Muscle of leg (tissue), 11 donors: ENCODE data around the gene EPN3. TPM values are rescaled to one million over a fixed set of nuclear protein-coding genes. Genes with fewer than 3 reads are reported as not detected.

Experiments
- DNase-seq: peaks from one replicate; pipeline ENCODE4 v3.0.0; 2013
- H3K27ac ChIP-seq: one replicate; pipeline ENCODE4 v1.5.1; 2013; ENCODE audit warnings: mild to moderate bottlenecking, low read length, control low read depth
- H3K27me3 ChIP-seq: one replicate; pipeline ENCODE4 v1.6.1; 2013; ENCODE audit warnings: low read length; ENCODE audit not compliant: control insufficient read depth, insufficient read depth
- H3K36me3 ChIP-seq: one replicate; pipeline ENCODE4 v1.6.1; 2013; ENCODE audit warnings: low read length; ENCODE audit not compliant: control insufficient read depth, insufficient read depth
- H3K4me1 ChIP-seq: one replicate; pipeline ENCODE4 v1.6.1; 2013; ENCODE audit warnings: low read length; ENCODE audit not compliant: control insufficient read depth, insufficient read depth
- H3K4me3 ChIP-seq: one replicate; pipeline ENCODE4 v1.5.1; 2013; ENCODE audit warnings: low read length, control low read depth
- H3K9me3 ChIP-seq: replicated peaks from 2 replicates; pipeline ENCODE4 v1.6.1; 2013; ENCODE audit warnings: low read depth, low read length; ENCODE audit not compliant: control insufficient read depth
- WGBS: methylation state at CpG from one replicate; pipeline ENCODE4 v1.1.5; 2013; ENCODE audit warnings: missing lambda C conversion rate; ENCODE audit not compliant: insufficient coverage; 5-methylcytosine and 5-hydroxymethylcytosine counted together
- polyA plus RNA-seq, 8 donors: library from polyadenylated mRNA; unstranded; fragments of 120-200 nt; gene quantifications; one replicate each; pipeline versions ENCODE4 v1.2.1 to v1.2.3, GENCODE V29; 2013; ENCODE audit warnings: inconsistent platforms in 1 of 8, low replicate concordance in 1 of 8; ENCODE audit not compliant: insufficient read length in 8 of 8, insufficient read depth in 1 of 8
- total RNA-seq: library from RNA; stranded (reverse); fragments of 120-200 nt; gene quantifications from one replicate; pipeline ENCODE4 v1.2.4, GENCODE V29; 2013

EPN3 gene
- total and polyA plus RNA-seq, 9 donors = 0.18 to 3.0 (median 1.0) TPM

- Histone ChIP-seq H3K27ac (no peak overlapping the region), H3K36me3 (no peaks in the 10 kb centered on the region), H3K9me3 (no peaks in the 10 kb centered on the region), H3K4me3 (no peak overlapping the region), H3K4me1 (peaks cover 13% of the 10 kb centered on the region), H3K27me3 (no peaks in the 10 kb centered on the region)
- WGBS = no CpG with 5 or more reads among the region's 2 CpGs
- DNase-seq = no peak
Measured at GRCh38 chr17:50520483-50520882, 12.1 kb upstream of the EPN3 start.

GRCh38 chr17:50521514-50521913 is 11.0 kb upstream of the EPN3 start:
- no peak for DNase-seq
- WGBS = 54% methylated on average over 2 of the region's 2 CpGs
- Histone ChIP-seq H3K9me3 (no peaks in the 10 kb centered on the region), H3K4me1 (peaks cover 13% of the 10 kb centered on the region), H3K27me3 (no peaks in the 10 kb centered on the region), H3K4me3 (no peak overlapping the region), H3K36me3 (no peaks in the 10 kb centered on the region), H3K27ac (no peak overlapping the region)

GRCh38 chr17:50522766-50523165 is 9.8 kb upstream of the EPN3 start:
- no peaks in the 10 kb centered on the region for H3K9me3 ChIP-seq
- H3K27me3 ChIP-seq = no peaks in the 10 kb centered on the region
- no peak for DNase-seq
- peaks cover 15% of the 10 kb centered on the region for H3K4me1 ChIP-seq
- H3K36me3 ChIP-seq = no peaks in the 10 kb centered on the region
- no peak overlapping the region for H3K27ac ChIP-seq
- H3K4me3 ChIP-seq = no peak overlapping the region
- 88% methylated on average over 9 of the region's 10 CpGs for WGBS

- DNase-seq = no peak
- WGBS = 50% methylated on average over 2 of the region's 2 CpGs
- Histone ChIP-seq H3K27me3 (no peaks in the 10 kb centered on the region), H3K9me3 (no peaks in the 10 kb centered on the region), H3K27ac (no peak overlapping the region), H3K4me1 (peaks cover 17% of the 10 kb centered on the region), H3K36me3 (no peaks in the 10 kb centered on the region), H3K4me3 (no peak overlapping the region)
Measured at GRCh38 chr17:50523208-50523607, 9.3 kb upstream of the EPN3 start.

GRCh38 chr17:50524838-50525237 is 7.7 kb upstream of the EPN3 start:
- H3K27ac ChIP-seq = no peak overlapping the region
- peaks cover under 1% of the 10 kb centered on the region for H3K27me3 ChIP-seq
- no peak for DNase-seq
- no peaks in the 10 kb centered on the region for H3K36me3 ChIP-seq
- no peaks in the 10 kb centered on the region for H3K9me3 ChIP-seq
- peaks cover 15% of the 10 kb centered on the region for H3K4me1 ChIP-seq
- H3K4me3 ChIP-seq = no peak overlapping the region
- WGBS = 82% methylated on average over 15 of the region's 18 CpGs

GRCh38 chr17:50527155-50527762 is 5.3 kb upstream of the EPN3 start:
- Histone ChIP-seq H3K9me3 (no peaks in the 10 kb centered on the region), H3K4me1 (peaks cover 10% of the 10 kb centered on the region), H3K4me3 (no peak overlapping the region), H3K27ac (no peak overlapping the region), H3K36me3 (no peaks in the 10 kb centered on the region), H3K27me3 (peaks cover 17% of the 10 kb centered on the region)
- DNase-seq = no peak
- 67% methylated on average over 3 of the region's 5 CpGs for WGBS

- Histone ChIP-seq H3K4me3 (no peak overlapping the region), H3K27me3 (peaks cover 24% of the 10 kb centered on the region), H3K27ac (no peak overlapping the region), H3K36me3 (no peaks in the 10 kb centered on the region), H3K4me1 (peaks cover 17% of the 10 kb centered on the region), H3K9me3 (no peaks in the 10 kb centered on the region)
- no peak for DNase-seq
- 96% methylated on average over 3 of the region's 4 CpGs for WGBS
Measured at GRCh38 chr17:50527949-50528474, 4.5 kb upstream of the EPN3 start.

- Histone ChIP-seq H3K36me3 (no peaks in the 10 kb centered on the region), H3K27me3 (peaks cover 37% of the 10 kb centered on the region), H3K27ac (no peak overlapping the region), H3K4me1 (peaks cover 36% of the 10 kb centered on the region), H3K4me3 (no peak overlapping the region), H3K9me3 (no peaks in the 10 kb centered on the region)
- no peak for DNase-seq
- whole genome bisulfite sequencing = 90% methylated on average over 5 of the region's 7 CpGs
Measured at GRCh38 chr17:50529849-50530248, 2.7 kb upstream of the EPN3 start.

GRCh38 chr17:50531428-50532025 is 1.0 kb upstream of the EPN3 start:
- Histone ChIP-seq H3K9me3 (no peaks in the 10 kb centered on the region), H3K27me3 (peaks cover 37% of the 10 kb centered on the region), H3K4me1 (peaks cover 45% of the 10 kb centered on the region), H3K4me3 (no peak overlapping the region), H3K27ac (no peak overlapping the region), H3K36me3 (no peaks in the 10 kb centered on the region)
- no peak for DNase-seq
- WGBS = 43% methylated on average over 3 of the region's 6 CpGs

GRCh38 chr17:50533185-50533584 is 650 bp downstream of the EPN3 start:
- Histone ChIP-seq H3K9me3 (no peaks in the 10 kb centered on the region), H3K27me3 (peaks cover 37% of the 10 kb centered on the region), H3K36me3 (no peaks in the 10 kb centered on the region), H3K4me3 (no peak overlapping the region), H3K4me1 (peaks cover 44% of the 10 kb centered on the region), H3K27ac (no peak overlapping the region)
- 28% methylated on average over 4 of the region's 5 CpGs for WGBS
- DNase-seq = no peak
